Osteocyte (in vitro differentiated cells): ENCODE results near the gene VAV1. TPM values are rescaled to one million over a fixed set of nuclear protein-coding genes. Genes with fewer than 3 reads are reported as not detected.
"Not testable (repeated sequence)": the region's sequence is repeated elsewhere in the genome, so short reads cannot be mapped to it uniquely, and the experiment has no call there.

Experiments
- DNase-seq: peaks from one replicate; pipeline ENCODE4 v3.0.0; 2021; ENCODE audit warnings: mixed read lengths; ENCODE audit not compliant: unreplicated experiment; ENCODE audit errors: extremely low spot score
- H3K27ac Mint-ChIP-seq: one replicate; pipeline ENCODE4 v1.8.0; 2021; ENCODE audit warnings: mild to moderate bottlenecking, mixed read lengths; ENCODE audit not compliant: unreplicated experiment
- H3K27me3 Mint-ChIP-seq: one replicate; pipeline ENCODE4 v1.8.0; 2021; ENCODE audit warnings: mixed read lengths; ENCODE audit not compliant: unreplicated experiment
- H3K36me3 Mint-ChIP-seq: one replicate; pipeline ENCODE4 v1.8.0; 2021; ENCODE audit warnings: mixed read lengths; ENCODE audit not compliant: unreplicated experiment
- H3K4me1 Mint-ChIP-seq: one replicate; pipeline ENCODE4 v1.8.0; 2021; ENCODE audit warnings: mixed read lengths; ENCODE audit not compliant: unreplicated experiment
- H3K4me3 Mint-ChIP-seq: one replicate; pipeline ENCODE4 v1.8.0; 2021; ENCODE audit warnings: mild to moderate bottlenecking, moderate library complexity, mixed read lengths; ENCODE audit not compliant: unreplicated experiment
- H3K9me3 Mint-ChIP-seq: one replicate; pipeline ENCODE4 v1.8.0; 2021; ENCODE audit warnings: mixed read lengths; ENCODE audit not compliant: unreplicated experiment
- total RNA-seq: library from RNA; stranded (reverse); gene quantifications from 2 replicates; pipeline ENCODE4 v1.2.1, GENCODE V29; 2021
- TF ChIP-seq, protein P1 (sequence below): fragments of 200-600 bp; sonication (generic); IDR thresholded peaks from 2 replicates; pipeline ENCODE4 v1.5.0; 2021; ENCODE audit warnings: antibody characterized with exemption, mild to moderate bottlenecking, moderate library complexity

The VAV1 gene
- total RNA-seq, 1 donor from 2014 or later, result not detected

DNA sequence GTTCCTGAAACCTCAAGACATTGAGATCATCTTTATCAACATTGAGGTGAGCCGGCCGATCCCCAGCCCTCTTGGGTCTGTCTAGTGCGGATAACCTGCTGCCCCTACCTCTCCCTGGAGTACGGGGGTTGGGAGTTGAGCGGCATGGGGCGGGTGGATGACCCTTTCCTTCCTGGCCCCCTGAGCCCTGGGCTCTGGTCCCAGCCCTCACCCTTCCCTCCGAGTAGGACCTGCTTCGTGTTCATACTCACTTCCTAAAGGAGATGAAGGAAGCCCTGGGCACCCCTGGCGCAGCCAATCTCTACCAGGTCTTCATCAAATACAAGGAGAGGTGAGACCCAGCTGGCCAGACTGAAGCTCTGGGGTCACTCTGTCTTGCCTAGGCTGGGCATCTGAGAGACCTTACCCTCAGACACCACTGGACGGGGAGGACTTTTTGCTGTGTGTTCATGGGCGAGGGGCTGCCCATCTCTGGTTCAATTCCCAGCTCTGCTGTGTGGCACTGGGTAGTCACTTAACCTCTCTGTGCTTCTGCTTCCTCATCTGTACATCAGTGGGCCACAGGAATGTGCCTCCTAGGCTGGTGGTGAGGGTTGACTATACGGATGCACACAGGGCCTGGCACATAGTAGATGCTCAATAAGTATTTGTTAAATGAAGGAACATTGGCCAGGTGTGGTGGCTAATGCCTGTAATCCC lies 52.7 kb downstream of the VAV1 start:
- H3K4me3 Mint-ChIP-seq, result no peak overlapping the region
- TF ChIP-seq, protein P1, sequence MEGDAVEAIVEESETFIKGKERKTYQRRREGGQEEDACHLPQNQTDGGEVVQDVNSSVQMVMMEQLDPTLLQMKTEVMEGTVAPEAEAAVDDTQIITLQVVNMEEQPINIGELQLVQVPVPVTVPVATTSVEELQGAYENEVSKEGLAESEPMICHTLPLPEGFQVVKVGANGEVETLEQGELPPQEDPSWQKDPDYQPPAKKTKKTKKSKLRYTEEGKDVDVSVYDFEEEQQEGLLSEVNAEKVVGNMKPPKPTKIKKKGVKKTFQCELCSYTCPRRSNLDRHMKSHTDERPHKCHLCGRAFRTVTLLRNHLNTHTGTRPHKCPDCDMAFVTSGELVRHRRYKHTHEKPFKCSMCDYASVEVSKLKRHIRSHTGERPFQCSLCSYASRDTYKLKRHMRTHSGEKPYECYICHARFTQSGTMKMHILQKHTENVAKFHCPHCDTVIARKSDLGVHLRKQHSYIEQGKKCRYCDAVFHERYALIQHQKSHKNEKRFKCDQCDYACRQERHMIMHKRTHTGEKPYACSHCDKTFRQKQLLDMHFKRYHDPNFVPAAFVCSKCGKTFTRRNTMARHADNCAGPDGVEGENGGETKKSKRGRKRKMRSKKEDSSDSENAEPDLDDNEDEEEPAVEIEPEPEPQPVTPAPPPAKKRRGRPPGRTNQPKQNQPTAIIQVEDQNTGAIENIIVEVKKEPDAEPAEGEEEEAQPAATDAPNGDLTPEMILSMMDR, result no peak
- no peaks in the 10 kb centered on the region for H3K36me3 Mint-ChIP-seq
- no peaks in the 10 kb centered on the region for H3K27me3 Mint-ChIP-seq
- H3K27ac Mint-ChIP-seq, result no peak overlapping the region
- peaks cover 4% of the 10 kb centered on the region for H3K9me3 Mint-ChIP-seq
- no peaks in the 10 kb centered on the region for H3K4me1 Mint-ChIP-seq
- DNase-seq, result no peak

DNA sequence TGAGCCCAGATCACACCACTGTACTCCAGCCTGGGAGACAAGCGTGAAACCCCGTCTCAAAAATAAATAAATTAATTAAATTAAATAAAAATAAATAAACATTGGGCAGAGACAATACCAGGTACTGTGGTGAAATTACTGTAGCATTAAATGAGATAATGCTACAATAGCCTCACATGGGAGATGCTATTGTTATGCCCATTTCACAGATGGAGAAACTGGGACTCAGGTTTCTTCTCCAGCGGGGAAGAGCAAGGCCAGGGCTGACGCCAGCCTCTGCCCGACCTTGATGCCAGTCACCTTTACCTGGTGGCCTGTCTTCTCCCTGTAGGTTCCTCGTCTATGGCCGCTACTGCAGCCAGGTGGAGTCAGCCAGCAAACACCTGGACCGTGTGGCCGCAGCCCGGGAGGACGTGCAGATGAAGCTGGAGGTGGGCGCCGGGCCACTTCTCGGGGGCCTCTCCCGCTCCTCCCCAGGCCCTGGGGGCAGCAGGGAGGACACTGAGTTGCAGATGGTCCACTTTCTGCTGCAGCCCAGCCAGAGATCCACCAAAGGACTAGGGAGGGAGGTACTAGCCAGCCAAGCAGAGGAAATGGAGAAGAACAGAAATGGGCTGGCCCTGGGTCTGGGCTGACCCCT lies 53.9 kb downstream of the VAV1 start:
- H3K36me3 Mint-ChIP-seq, result no peaks in the 10 kb centered on the region
- H3K27ac Mint-ChIP-seq, result no peak overlapping the region
- H3K27me3 Mint-ChIP-seq, result no peaks in the 10 kb centered on the region
- TF ChIP-seq, protein P1, result no peak
- no peaks in the 10 kb centered on the region for H3K4me1 Mint-ChIP-seq
- no peak overlapping the region for H3K4me3 Mint-ChIP-seq
- peaks cover 4% of the 10 kb centered on the region for H3K9me3 Mint-ChIP-seq
- no peak for DNase-seq

- Mint-ChIP-seq H3K36me3 (no peaks in the 10 kb centered on the region), H3K27ac (no peak overlapping the region), H3K9me3 (peaks cover 4% of the 10 kb centered on the region), H3K4me3 (no peak overlapping the region), H3K4me1 (no peaks in the 10 kb centered on the region), H3K27me3 (no peaks in the 10 kb centered on the region)
- no peak for DNase-seq
- TF ChIP-seq, protein P1, result no peak
Observed at GRCh38 chr19:6828306-6828697, 55.8 kb downstream of the VAV1 start.

DNA sequence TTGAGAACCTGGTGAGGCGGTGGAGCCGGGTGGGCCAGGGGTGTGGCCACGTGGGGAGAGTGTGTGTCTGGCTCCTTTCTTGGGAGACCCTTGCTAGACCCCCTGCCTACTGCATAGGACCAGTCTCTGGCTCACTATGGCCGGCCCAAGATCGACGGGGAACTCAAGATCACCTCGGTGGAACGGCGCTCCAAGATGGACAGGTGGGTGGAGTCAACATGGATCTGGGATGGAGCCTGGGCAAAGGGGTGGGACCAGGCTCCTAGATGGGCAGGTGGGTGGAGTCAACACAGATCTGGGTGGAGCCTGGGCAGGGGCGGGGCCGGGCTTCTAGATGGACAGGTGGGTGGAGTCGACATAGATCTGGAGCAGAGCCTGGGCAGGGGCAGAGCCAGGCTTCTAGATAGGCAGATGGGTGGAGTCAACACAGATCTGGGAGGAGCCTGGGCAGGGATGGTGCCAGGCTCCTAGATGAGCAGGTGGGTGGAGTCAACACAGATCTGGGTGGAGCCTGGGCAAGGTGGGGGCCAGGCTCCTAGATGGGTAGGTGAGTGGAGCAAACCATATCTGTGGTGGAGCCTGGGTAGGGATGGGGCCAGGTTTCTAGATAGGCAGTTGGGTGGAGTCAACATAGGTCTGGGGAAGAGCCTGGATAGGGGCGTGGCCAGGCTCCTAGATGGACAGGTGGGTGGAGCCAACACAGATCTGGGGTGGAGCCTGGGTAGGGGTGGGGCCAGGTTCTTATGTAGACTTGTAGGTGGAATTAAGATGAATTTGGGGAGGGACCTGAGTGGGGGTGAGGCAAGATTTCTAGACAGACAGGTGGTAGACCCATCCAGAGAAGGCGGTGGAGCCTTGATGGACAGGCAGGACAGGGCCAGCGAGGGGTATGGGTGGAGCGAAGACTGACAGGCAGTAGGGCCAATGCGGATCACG lies 56.5 kb downstream of the VAV1 start:
- H3K4me1 Mint-ChIP-seq, result no peaks in the 10 kb centered on the region
- H3K27ac Mint-ChIP-seq, result no peak overlapping the region
- no peak for DNase-seq
- no peaks in the 10 kb centered on the region for H3K27me3 Mint-ChIP-seq
- TF ChIP-seq, protein P1, result no peak
- no peaks in the 10 kb centered on the region for H3K36me3 Mint-ChIP-seq
- peaks cover 4% of the 10 kb centered on the region for H3K9me3 Mint-ChIP-seq
- H3K4me3 Mint-ChIP-seq, result no peak overlapping the region

DNA sequence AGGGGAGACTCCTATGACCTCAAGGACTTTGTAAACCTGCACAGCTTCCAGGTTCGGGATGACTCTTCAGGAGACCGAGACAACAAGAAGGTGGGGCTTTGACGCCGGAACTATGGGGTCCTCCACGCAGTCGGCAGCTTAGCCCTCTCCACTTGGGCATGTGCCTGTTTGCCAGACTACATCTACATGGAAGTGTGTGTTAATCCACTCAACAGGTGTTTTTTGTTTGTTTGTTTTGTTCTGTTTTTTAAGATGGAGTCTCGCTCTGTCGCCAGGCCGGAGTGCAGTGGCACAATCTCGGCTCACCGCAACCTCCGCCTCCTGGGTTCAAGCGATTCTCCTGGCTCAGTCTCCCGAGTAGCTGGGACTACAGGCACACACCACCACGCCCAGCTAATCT lies 57.3 kb downstream of the VAV1 start:
- not testable (repeated sequence) for H3K27me3 Mint-ChIP-seq, H3K4me1 Mint-ChIP-seq, H3K4me3 Mint-ChIP-seq, DNase-seq, H3K9me3 Mint-ChIP-seq, H3K36me3 Mint-ChIP-seq, H3K27ac Mint-ChIP-seq

DNA sequence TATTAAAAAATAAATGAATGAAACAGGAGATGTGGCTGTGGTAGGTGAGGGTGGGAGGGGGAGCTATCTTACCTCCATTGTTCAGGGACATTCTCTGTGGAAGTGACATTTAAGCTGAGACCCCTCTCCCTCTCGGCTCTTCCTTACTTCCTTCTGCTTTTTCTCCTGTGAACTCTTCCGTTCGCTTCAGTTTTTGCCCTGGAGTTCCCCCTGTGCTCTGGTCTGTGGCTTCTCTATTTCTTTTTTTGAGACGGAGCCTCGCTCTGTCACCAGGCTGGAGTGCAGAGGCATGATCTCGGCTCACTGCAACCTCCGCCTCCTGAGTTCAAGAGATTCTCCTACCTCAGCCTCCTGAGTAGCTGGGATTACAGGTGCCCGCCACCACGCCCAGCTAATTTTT lies 58.6 kb downstream of the VAV1 start:
- not testable (repeated sequence) for H3K27ac Mint-ChIP-seq, H3K9me3 Mint-ChIP-seq, H3K4me3 Mint-ChIP-seq, H3K36me3 Mint-ChIP-seq, DNase-seq, H3K4me1 Mint-ChIP-seq, H3K27me3 Mint-ChIP-seq
